Activated CD8-positive, alpha-beta memory T cell treated with anti-CD3 and anti-CD28 coated beads for 36 hours (primary cell): ENCODE results near the gene CBFA2T2. TPM values are rescaled to one million over a fixed set of nuclear protein-coding genes. Genes with fewer than 3 reads are reported as not detected.

ENCODE experiments used
- CTCF ChIA-PET: fragments of 350-600 bp; sonication (Branson Sonifier 250); formaldehyde crosslinking; loops from one replicate; lab custom pipeline; 2021; ENCODE audit warnings: antibody characterized with exemption; lab: Charles Lee
- POLR2A ChIA-PET: fragments of 350-600 bp; sonication (Branson Sonifier 250); formaldehyde crosslinking; loops from one replicate; lab custom pipeline; 2021; ENCODE audit warnings: antibody characterized with exemption; lab: Charles Lee
- total RNA-seq, 2 experiments: library from RNA; stranded (reverse); gene quantifications; one replicate each; pipeline ENCODE4 v1.2.3, GENCODE V29; 2021

The CBFA2T2 gene
- total RNA-seq, 2 experiments from 2014 or later: 7.1 to 7.4 TPM

DNA sequence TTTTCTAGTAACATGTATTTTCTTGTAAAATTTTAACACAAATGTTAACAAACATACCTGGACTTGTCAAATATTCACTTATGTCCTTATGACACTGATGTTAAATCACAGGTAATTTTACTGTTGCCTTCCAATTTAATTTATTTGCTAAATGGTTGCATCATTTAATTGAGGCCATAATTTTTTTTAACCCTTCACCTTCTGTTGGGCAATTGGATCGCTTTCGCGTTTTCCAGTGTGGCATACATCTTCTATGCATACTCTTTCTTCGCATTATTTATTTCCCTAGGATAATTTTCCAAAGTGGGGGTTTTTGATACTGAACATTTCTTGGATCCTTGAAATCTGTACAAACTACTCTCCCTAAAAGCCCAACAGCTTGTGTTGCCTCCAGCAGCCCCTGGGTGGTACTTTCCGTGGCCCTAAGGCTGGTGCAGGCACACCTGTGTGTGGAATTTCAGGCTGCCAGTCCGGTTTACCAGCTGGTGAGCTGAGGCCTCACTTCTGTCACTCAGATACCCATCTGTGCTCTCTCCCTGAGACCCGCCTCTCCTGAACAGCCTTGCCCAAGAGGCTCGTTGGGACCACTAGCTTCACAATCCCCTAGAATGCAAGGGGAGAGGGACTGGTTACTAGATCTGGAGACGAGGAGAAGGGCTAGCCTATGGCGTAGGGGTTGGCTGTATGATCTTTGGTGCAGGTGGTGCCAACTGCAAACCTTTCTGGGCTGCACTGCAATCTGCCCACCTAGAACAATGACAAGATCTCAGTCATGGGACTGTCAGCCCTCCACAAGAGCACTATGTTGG lies 161.1 kb downstream of the CBFA2T2 start:
- ChIA-PET POLR2A (interaction anchor here (1.3 kb wide), 1 partner anchor 13 kb away, joined by 5 read pairs; no protein-coding TSS in a partner anchor), CTCF (interaction anchor here (3.5 to 4.2 kb wide), 2 partner anchors 14 to 18 kb away, joined by 16 to 22 read pairs; partner anchors contain the start of gene ACTL10)

DNA sequence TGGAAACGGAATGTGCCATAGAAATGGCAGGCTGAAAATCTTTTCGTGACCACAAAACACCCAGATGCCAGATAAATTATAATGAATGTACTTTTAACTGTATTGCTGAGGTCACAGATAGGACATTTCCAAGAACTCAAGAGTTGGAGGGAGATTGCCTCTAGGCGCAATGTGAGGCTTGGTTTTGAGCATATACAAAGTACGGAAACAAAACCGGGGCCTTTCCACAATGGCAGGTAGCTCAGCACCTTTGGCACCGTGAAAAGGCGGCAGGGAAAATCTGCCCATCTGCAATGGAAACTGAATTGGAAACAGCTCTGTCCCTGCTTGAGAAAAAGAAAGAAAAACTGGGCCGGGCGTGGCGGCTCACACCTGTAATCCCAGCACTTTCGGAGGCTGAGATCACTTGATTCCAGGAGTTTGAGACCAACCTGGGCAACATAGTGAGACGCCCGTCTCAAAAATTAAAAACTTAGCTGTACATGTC lies 161.7 kb downstream of the CBFA2T2 start:
- ChIA-PET CTCF (interaction anchor here (3.5 to 4.2 kb wide), 2 partner anchors 13 to 17 kb away, joined by 16 to 22 read pairs; partner anchors contain the start of gene ACTL10), POLR2A (interaction anchor here (1.3 kb wide), 1 partner anchor 12 kb away, joined by 5 read pairs; no protein-coding TSS in a partner anchor)

- ChIA-PET POLR2A (interaction anchor here (0.5 to 2.2 kb wide), 3 partner anchors 10 to 199 kb away, joined by 4 to 8 read pairs (median 5); no protein-coding TSS in a partner anchor), CTCF (interaction anchor here (0.5 to 4.2 kb wide), 5 partner anchors 12 to 208 kb away, joined by 3 to 22 read pairs (median 5); partner anchors contain the start of gene ACTL10)
Measured at GRCh38 chr20:33653218-33653899, 163.5 kb downstream of the CBFA2T2 start.

DNA sequence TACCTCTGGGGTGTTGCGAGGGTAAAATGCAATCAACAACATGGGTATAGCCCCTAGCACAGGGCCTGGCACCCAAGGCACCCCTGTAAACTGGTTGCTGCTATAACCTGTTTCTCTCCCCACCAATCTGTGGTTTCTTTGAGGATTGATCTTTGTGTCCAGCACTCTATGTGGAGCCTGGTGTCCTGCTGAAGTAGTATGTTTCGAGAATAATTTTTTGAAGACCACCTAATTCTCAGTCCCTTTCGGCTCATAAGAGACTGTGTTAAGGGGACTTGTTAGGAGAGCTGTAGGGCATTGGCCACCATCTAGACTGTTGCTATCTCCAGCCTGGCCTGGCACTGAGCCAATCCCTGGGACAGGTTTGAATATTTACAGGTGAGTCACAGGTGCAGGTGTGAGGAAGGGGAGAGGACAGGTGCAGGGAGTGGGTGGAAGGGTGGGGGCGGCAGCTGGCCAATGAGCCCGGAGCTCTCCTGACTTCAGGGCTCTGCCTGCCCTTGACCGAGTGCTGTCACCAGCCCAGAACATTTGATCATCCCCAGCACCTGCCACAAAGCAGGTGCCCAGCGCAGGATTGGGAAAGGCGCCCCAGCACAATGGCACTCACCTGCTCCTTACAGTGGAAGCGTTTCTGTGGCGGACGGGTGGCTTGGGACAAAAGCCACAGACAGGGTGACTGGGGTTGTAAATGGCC lies 164.2 kb downstream of the CBFA2T2 start:
- ChIA-PET CTCF (interaction anchor here (1.0 to 4.2 kb wide), 3 partner anchors 11 to 209 kb away, joined by 3 to 22 read pairs (median 16); partner anchors contain the start of gene ACTL10), POLR2A (interaction anchor here (0.5 to 2.2 kb wide), 3 partner anchors 10 to 199 kb away, joined by 4 to 8 read pairs (median 5); no protein-coding TSS in a partner anchor)

DNA sequence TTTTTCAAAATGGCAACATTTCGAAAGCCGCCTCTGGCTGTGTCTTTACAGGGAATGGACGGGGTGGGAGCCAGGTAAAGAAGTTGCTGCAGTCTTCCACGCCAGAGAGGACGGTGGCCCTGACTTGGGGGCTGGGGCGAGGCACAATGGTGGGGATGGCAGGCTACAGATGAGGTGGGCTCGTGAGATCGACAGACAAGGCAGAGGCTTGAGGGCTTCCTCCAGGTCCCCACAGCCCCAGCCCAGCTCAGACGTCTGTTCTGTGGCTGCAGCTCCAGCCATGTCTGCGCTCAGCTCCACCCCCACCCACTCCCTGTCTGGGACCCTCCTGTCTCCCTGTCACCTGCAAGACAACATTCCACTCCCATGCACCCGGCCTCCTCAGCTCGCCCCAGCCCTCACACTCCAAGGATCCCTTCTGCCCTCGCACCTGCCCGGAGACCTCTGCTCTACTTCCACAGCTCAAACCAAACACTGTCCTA lies 164.8 kb downstream of the CBFA2T2 start:
- CTCF ChIA-PET: interaction anchor here (0.6 to 4.2 kb wide), 2 partner anchors 10 to 12 kb away, joined by 3 to 22 read pairs; partner anchors contain the start of gene ACTL10
- POLR2A ChIA-PET: interaction anchor here (2.2 kb wide), 1 partner anchor 9 kb away, joined by 8 read pairs; no protein-coding TSS in a partner anchor

DNA sequence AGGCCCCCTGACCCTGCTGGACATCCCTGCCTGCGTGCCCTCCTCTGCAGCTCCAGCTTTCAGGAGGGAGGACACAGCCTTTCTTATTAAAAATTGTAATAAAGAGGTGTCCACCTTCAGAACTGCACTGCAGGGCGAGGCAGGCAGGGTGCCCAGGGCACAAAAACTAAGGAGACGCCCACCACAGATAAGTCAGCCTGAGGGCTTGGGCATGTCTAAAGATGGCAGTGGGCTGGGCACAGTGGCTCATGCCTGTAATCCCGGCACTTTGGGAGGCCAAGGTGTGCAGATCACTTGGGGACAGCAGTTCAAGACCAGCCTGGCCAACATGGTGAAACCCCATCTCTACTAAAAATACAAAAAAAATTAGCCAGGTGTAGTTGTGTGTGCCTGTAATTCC lies 165.3 kb downstream of the CBFA2T2 start:
- POLR2A ChIA-PET: no interaction called here
- CTCF ChIA-PET: interaction anchor here (0.6 kb wide), 1 partner anchor 12 kb away, joined by 3 read pairs; the partner anchor contains the start of gene ACTL10

DNA sequence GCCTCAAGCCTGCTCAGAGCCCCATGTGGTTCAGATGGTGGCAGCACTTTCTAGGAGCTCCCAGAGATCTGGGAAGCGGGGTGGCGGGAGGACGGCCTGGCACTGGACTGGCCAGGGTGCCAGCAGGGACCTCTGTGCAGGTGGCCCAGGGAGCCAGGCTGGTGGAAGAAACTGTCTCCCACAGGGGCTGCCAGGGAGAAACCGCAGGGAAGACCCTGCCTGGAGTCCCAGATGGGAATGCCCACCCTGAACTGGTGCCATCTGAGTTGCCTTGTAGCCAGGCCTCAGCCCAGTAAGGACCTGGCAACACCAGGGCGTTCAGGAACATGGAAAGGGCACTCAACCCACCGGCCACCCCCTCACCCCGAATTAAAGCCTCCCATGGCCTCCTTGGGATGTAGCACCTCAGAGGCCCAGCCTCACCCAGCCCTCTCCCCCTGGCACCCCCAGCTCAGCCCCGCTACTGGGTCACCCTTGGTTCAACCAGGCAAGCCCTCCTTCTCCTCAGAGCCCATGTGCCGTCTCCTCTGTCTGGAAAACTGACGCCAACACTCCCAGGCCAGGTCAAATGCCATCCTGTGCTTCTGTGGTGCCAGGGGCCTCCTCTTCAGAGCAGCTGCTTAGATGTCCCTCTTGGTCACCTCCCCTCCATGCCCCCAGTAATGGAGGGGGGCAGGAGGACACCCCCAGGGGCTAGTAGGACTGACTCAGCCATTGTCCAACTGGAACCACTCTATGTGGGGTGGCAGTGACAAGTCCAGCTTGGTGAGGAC lies 166.3 kb downstream of the CBFA2T2 start:
- CTCF ChIA-PET: interaction anchor here (0.9 kb wide), 1 partner anchor 11 kb away, joined by 3 read pairs; no protein-coding TSS in a partner anchor
- POLR2A ChIA-PET: no interaction called here

- CTCF ChIA-PET: interaction anchor here (0.9 kb wide), 1 partner anchor 10 kb away, joined by 3 read pairs; no protein-coding TSS in a partner anchor
Measured at GRCh38 chr20:33656783-33657703, 167.1 kb downstream of the CBFA2T2 start.

GRCh38 chr20:33657704-33658095 lies 167.8 kb downstream of the CBFA2T2 start:
- POLR2A ChIA-PET: no interaction called here
- CTCF ChIA-PET: no interaction called here

More at GRCh38 chr20:33656783-33657703, 167.1 kb downstream of the CBFA2T2 start:
- POLR2A ChIA-PET: no interaction called here

- POLR2A ChIA-PET: no interaction called here
- CTCF ChIA-PET: interaction anchor here (0.5 kb wide), 1 partner anchor 83 kb away, joined by 3 read pairs; no protein-coding TSS in a partner anchor
Measured at GRCh38 chr20:33658510-33658909, 168.6 kb downstream of the CBFA2T2 start.

DNA sequence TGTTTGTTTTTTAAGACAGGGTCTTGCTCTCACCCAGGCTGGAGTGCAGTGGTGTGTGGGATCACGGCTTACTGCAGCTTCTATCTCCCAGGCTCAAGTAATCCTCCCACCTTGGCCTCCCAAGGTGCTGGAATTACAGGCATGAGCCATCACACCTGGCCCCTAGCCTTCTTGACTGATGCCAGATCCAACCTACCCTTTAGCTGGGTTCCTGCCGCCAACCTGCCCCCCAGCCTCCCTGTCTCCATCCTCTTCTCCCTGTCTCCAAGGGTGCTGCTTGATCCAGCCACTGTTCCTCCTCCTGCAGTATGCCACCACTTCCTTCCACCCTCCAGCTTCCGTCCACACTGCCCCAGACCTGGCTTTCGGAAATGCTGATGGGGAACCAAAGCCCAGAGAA lies 169.0 kb downstream of the CBFA2T2 start:
- ChIA-PET CTCF (interaction anchor here (0.5 kb wide), 1 partner anchor 84 kb away, joined by 3 read pairs; no protein-coding TSS in a partner anchor), POLR2A (interaction anchor here (0.5 kb wide), 1 partner anchor 112 kb away, joined by 3 read pairs; no protein-coding TSS in a partner anchor)

GRCh38 chr20:33659341-33660034 lies 169.6 kb downstream of the CBFA2T2 start:
- CTCF ChIA-PET: no interaction called here
- POLR2A ChIA-PET: interaction anchor here (0.5 kb wide), 1 partner anchor 113 kb away, joined by 3 read pairs; no protein-coding TSS in a partner anchor

DNA sequence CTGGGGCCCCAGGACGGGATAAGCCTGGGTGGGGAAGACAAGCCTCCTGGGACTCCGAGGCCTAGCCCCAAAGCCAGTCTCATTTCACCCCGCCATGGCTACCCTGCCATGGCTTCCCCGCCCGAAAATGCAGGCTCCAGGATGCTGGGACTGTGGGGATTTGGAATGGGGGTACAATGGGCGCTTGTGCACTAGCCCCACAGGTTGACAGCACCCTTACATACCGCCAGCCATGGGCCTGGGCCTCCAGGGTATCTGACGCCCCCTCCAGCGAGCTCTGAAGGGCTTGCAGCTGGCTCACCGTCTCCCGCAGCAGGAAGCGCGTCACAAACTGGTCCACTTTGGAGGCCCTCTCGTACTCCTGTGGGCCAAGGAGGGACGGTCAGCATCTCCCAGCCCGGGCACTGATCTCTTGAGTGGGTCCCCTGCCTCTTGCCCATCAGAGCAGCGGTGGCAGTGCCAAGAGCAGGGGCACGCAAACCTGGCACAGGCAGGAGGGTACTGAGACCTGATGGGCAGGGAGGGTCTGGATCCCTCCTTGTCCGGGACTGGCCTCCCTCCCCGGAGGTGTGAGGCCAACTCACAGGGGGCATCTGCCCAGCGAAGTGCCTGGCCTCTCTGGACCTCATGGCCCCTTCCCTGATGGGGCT lies 170.3 kb downstream of the CBFA2T2 start:
- CTCF ChIA-PET: no interaction called here

GRCh38 chr20:33660685-33661058 lies 170.8 kb downstream of the CBFA2T2 start:
- POLR2A ChIA-PET: no interaction called here

More for the DNA sequence above, 170.3 kb downstream of the CBFA2T2 start:
- POLR2A ChIA-PET: no interaction called here

GRCh38 chr20:33662172-33662571 lies 172.3 kb downstream of the CBFA2T2 start, which contains the start of gene C20orf144:
C20orf144 (plus strand) TSS chr20:33662327; CDS start chr20:33662346, 19 bp downstream.
- ChIA-PET POLR2A (interaction anchor here (2.1 kb wide), 1 partner anchor 19 kb away, joined by 8 read pairs; no protein-coding TSS in a partner anchor), CTCF (no interaction called here)

More at GRCh38 chr20:33660685-33661058, 170.8 kb downstream of the CBFA2T2 start:
- CTCF ChIA-PET: no interaction called here
